CD1c-positive myeloid dendritic cell (primary cell): ENCODE results near the gene TRAIP.
"Not testable (repeated sequence)": the region's sequence is repeated elsewhere in the genome, so short reads cannot be mapped to it uniquely, and the experiment has no call there.

ENCODE experiments used
- DNase-seq: peaks from one replicate; pipeline ENCODE4 v3.0.0-alpha.2; 2016; ENCODE audit errors: extremely low spot score

The TRAIP gene

GRCh38 chr3:49856181-49857005 lies at the start of gene TRAIP:
TSS of gene TRAIP (minus strand) at chr3:49856564. CDS start at chr3:49856453, 111 bp downstream.
- peak; percentile 98 for DNase-seq

GRCh38 chr3:49904448-49904847 lies 48.1 kb upstream of the TRAIP start:
- DNase-seq: not testable (repeated sequence)

GRCh38 chr3:49903451-49904424 lies 47.4 kb upstream of the TRAIP start, which contains the start of gene MST1R:
TSS of gene MST1R (minus strand) at chr3:49903873. CDS start at chr3:49903609, 264 bp downstream.
- DNase-seq: peak; percentile 66

- no peak for DNase-seq
Observed at GRCh38 chr3:49902511-49903345, 46.4 kb upstream of the TRAIP start.

- no peak for DNase-seq
Observed at GRCh38 chr3:49901366-49902339, 45.3 kb upstream of the TRAIP start.

GRCh38 chr3:49900491-49901153 lies 44.3 kb upstream of the TRAIP start:
- no peak for DNase-seq

GRCh38 chr3:49899815-49900214 lies 43.5 kb upstream of the TRAIP start:
- DNase-seq: peak; percentile 1

GRCh38 chr3:49898991-49899390 lies 42.6 kb upstream of the TRAIP start:
- DNase-seq: no peak

- no peak for DNase-seq
Observed at GRCh38 chr3:49896345-49896744, 40.0 kb upstream of the TRAIP start.

GRCh38 chr3:49895791-49896190 lies 39.4 kb upstream of the TRAIP start:
- no peak for DNase-seq

- no peak for DNase-seq
Observed at GRCh38 chr3:49889296-49889695, 32.9 kb upstream of the TRAIP start.

- DNase-seq: no peak
Observed at GRCh38 chr3:49886922-49887265, 30.5 kb upstream of the TRAIP start.

- no peak for DNase-seq
Observed at GRCh38 chr3:49883998-49884397, 27.6 kb upstream of the TRAIP start.

GRCh38 chr3:49882166-49882565 lies 25.8 kb upstream of the TRAIP start:
- no peak for DNase-seq

- no peak for DNase-seq
Observed at GRCh38 chr3:49880581-49881315, 24.4 kb upstream of the TRAIP start.

- DNase-seq: no peak
Observed at GRCh38 chr3:49879721-49880120, 23.4 kb upstream of the TRAIP start.

- no peak for DNase-seq
Observed at GRCh38 chr3:49878686-49879085, 22.3 kb upstream of the TRAIP start.

- no peak for DNase-seq
Observed at GRCh38 chr3:49877716-49878115, 21.4 kb upstream of the TRAIP start.

GRCh38 chr3:49876567-49876966 lies 20.2 kb upstream of the TRAIP start:
- DNase-seq: no peak
